ENCODE data around the gene RUNX3.

Gene RUNX3

DNA sequence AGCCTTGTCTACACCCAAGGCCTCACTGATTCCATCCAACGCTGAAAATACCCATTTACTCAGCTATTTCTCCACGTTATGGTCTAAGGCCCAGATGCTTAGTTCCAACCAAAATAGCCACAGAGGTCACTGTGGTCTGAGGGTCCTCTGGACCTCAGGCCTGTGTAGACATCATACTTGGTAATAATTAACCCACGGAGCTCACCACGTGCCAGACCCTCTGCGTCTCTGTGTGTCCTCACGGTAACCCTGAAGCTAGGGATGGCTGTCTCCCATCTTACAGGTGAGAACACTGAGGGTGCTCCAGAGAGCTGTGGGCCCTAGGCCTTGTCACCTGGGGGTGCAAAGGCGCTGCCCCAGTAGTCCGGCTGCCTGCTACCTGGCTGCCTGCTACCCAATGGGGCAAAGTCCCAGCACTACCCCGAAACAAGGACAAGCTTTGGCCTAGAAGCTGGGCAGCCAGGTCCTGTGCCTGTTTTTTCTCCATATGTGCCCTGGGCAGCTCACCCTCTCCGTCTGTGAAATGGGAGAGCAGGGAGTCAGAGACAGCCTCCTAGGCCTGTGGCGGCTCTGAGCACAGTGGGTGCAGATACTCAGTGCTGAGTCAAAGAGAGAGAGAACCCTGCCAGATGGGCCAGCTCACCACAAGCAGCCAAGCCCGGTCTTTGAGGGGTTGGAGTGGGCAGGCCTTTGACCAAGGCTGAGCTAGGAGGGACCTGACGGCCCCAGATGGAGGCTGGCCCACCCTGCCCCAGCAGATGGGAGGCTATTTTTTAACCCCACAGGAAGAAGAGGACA is 17.0 kb upstream of the RUNX3 start:
- no peak for DNase-seq (ENCODE audit: low spot score)

DNA sequence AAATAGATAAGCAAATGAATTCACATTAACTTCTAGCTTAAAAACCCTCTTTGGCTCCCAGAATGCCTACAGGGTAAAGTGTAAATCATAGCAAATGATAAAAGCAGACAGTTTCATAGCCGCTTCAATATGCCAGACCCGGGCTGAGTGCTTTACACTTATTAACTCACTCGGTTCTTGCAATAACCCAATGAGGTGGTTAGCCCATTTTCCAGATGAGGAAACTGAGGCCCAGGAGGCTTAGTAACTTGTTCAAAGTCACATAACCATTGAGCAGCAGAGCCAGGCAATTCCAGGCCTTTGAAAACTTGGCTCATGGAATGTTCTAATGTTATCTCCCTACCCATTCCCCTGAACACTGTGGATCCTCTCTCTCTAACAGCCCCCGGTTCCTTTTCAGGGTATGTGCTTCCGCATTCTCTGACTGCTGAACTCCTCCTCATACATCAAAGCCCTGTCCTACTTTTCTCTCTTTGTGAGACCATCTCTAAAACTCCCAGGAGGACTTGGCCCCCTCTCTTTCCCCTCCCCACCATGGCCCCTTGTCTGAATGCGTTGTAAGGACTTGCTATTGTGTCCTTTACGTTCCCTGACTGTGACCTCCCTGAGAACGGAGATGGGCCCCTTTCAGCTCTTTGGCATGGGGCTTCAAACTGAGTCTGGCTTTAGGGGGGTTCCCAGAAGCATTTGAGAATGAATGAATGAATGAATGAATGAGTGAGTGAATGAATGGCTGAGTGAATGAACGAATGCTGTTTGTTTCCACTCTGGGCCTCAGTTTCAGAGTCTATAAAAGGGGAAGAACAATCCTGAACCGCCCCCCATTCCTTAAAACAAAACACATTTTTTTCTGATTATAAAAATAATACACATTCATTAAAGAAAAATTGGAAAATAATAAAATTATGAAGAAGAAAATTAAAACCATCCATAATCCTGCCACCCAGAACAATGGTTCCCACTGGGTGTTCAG is 15.6 kb upstream of the RUNX3 start:
- no peak for DNase-seq (ENCODE audit: low spot score)

DNA sequence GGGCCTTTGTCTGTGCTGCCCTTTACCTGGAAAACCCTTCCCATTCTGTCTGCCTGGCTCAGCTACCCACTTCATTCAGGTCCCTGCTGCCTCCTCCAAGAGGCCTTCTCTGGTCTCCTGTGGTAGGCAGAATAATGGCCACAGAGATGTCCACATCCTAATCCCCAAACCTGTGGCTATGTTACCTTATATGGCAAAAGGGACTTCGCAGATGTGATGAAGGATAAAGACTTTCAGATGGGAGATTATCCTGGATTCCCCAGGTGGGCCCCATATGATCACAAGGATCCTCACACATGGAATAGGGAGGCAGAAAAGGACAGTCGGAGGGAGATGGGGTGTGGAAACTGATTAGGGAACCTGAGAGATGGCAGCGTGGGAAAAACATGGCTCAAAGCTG is 14.2 kb upstream of the RUNX3 start:
- no peak for DNase-seq (ENCODE audit: low spot score)

DNA sequence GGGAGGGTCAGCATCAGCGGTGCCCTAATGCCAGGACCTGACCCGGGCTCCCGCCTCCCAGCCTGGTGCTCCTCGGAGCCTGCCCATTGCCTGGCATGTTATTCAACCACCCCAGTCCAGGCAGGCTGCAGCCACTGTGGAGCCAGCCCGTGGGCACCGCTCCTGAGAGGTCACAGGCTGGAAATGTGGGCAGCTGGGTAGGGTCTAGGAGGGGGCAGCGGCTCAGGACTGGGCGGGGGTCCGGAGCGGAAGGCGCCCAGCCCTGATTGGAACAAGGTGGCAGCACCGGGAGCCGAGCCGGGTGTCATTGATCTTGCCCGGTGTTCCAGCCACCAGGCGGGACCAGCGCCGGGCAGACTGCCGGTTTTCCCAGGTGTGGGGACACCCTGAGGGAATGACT is 12.7 kb upstream of the RUNX3 start:
- no peak for DNase-seq (ENCODE audit: low spot score)

DNA sequence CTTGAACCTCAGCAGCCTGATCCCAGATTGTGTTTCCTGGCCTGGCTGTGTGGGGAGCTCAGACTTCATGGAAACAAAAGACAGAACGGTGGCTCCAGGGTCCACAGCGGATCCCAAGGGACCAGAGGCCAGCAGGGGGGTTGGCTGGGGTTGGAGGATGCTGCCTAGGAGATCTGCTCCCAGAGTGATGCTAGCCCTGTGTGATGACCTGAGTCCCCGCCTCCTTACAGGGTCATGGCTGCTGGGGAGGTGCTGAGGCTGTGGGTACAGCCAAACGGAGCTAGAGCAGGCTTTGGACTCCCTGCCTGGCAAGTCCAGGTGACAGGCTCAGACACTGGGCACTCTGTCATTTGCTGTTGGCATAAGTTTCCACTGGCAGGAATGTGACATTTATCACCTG is 11.5 kb upstream of the RUNX3 start:
- DNase-seq (ENCODE audit: low spot score), result peak; percentile 10

DNA sequence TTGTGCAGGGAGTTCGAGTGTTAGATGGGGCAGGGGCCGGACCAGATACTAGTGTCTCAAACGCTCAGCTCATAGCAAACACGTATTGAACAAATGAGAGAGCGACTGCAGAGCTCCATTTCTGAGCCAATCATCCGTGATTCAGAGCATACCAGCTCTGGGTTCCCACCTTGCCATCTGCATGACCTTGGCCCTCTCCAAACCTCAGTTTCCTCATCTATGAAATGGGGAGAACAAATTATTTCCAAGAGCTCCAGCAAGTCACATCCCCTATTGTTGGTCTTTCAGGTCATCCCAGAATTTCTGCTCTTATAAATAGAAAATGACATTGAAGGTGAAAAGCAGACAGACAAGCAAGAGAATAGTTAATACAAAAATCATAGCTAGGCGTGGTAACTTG is 10.2 kb upstream of the RUNX3 start:
- DNase-seq (ENCODE audit: low spot score), result no peak

DNA sequence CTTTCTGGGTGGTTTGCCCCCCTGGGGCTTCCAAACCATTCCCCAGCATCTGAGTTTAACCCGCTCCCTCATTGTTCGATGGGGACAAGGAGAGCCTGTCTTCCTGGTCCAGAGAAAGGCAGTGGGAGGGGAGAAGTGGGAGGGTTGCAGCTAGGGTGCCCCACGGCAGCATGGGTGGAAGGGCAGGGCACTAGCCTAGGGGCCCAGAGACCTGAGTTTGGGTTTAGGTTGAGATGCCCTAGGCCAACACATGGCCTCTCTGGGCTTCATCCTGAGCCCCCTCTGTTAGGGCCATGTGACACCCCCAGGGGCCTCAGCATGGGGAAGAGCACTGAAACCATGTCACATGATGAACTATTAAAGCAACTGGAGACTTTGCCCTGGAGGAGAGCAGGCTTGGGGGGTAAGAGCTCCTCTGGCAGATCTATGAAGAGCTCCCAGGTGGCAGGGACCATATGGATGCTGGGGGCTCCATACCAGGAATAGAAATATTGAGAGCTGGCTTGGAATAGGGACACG is 9.7 kb upstream of the RUNX3 start:
- DNase-seq (ENCODE audit: low spot score), result no peak

DNA sequence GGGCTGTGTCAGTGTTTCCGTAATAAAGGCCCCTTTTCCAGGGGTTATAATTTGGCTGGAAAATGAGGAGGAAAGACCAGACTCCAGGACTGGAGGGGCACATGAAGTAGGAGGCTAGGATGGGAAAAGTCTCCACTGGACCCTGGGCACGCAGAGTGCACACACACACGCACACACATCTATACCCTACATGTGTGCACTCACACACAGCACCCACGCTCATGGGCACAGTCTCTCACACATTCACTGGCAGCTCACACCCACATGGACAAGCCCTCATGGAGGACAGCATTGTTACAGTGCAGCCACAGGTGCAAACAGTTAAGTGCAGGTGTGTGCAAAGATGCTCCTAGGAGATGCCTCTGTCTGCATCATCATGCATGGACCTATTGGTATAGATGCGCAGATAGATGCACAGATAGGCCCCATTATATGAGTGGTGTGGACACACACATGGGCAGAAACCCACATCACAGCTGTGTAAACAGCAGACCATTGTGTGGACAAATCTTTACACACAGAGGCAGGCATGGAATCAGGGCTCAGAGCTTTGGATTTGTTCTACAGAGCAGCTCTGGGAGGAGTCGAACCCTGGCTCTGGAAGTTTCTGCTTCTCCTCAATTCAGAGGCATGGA is 9.1 kb upstream of the RUNX3 start:
- DNase-seq (ENCODE audit: low spot score), result no peak

DNA sequence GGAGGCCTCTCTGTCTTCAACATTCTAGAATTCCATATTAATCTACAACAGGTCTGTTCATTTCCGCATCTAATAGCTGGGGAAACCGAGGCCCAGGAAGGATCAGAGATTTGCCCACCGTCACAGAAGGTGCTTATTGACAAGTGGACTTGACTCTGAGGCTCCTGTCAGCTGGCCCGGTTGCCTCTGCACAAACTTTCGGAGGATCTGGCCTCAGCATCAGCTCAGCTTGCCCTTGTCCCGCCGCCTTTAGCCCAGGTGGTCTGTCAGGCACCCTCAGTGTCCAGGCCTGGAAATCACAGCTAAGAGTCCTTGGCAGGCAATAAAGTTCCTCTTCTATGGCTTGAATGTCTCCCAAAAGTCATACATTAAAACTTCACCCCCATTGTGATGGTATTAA is 8.2 kb upstream of the RUNX3 start:
- DNase-seq (ENCODE audit: low spot score), result no peak

DNA sequence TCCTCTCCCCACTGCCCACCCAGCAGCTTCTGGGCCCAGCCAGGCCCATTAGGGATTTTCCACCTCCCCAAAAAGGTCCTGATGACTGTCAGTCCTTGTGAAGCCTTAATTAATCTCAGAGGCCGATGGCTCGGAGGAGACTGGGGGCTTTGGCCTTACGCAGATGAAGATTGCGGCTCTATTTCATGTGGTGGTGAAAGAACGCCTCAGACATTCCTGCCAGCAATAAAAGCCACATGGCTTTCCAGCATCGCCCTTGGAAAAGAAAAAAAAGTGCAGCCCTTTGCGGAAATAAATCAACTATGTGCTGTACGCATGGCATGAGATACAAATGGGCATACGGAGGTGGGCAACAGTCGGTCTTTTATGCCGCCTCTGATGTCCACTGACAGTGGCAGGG is 6.6 kb upstream of the RUNX3 start:
- DNase-seq (ENCODE audit: low spot score), result no peak

DNA sequence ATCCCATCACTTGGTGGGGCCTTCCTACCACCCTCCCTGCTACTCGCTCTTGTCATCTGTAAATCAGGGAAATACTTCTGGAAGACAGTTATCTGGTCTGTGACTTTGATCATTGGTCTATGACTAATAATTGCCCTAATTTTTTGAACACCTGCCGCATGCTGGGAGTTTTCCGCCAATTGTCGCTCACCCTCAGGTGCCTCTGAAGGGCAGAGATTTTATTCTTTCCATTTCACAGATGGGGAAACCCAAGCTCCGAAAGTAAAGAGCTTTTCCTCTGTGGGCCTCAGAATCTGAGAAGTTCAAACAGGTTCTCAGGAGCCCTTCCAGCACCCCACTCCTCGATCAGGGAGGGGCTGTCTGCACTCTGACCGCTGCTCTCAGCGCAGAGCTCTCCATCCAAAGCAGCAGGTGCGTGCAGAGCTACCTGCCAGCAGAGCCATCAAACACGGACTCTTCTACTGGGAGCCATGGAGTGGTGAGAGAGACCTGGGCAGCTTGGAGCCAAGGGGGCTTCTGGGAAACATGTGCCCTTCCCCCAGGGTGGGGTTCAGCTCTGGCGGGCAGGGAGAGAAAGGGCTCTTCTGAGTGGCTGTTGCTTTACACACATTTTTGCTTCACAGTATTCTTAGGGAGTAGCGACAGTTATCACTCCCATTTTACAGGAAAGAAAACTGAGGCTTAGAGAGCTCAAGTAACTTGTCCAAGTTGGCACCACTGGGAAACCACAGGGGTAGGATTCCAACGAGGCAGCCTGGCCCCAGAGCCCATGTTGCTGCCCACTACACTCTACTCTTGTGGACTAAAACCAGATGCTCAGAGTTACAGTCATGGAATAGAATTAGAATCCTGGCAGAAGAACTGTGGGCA is 5.8 kb upstream of the RUNX3 start:
- no peak for DNase-seq (ENCODE audit: low spot score)

DNA sequence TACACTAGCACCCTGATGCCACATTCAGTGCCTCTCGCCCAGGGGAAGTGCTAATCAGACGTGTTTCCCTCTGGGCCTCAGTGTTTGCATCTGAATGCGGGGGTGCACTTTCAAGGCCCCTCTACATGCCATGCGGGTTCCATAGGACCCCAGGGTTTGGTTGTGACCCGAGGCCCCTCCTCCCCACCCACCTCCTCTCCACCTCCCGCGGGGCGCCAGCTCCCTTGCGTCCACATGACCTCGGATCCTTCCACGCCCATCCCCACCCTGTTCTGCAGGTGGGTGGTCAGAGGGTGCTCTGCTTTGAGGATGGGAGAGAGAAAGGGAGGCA is 5.1 kb upstream of the RUNX3 start:
- DNase-seq (ENCODE audit: low spot score), result no peak

DNA sequence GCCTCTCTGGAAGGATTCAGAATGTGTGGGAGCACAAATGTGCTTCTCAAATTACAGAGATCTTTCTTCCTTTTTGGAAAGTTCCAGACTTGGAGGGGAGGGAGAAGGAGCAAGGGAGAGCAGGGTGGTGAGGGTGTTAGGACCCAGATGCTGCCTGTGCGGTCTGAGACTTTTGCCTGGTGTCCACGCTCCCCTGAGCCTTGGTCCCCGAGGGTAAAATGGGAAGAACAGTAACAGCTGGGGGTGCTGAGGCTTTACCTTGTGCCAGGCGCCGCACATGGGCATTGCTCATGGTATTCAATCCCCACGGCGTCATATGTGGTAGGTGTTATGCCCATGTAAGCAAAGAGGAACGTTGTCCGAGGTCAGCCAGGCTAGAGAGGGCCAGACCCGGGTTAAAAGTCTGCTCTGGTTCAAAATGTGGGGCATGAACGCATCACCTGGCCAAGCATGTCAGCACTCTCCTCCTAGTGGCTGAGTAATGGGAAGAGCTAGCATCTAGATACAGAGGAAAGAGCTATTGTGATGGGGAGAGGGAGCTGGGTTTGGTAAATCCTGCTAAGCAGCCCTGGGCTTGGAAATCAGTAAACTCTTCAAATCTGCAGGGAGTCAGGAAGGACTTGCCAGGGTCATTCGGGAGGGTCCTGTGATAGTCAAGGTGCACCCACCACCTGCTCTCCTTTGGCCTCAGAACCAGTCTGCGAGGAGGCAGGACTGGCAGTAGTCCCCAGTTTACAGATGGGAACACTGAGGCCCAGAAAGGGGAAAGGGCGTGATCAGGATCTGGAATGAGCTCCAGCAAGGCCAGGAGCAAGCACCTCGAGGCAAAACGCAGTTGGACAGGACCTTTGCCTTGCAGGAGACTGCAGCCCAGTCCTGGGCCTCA is 4.5 kb upstream of the RUNX3 start:
- DNase-seq (ENCODE audit: low spot score), result no peak

DNA sequence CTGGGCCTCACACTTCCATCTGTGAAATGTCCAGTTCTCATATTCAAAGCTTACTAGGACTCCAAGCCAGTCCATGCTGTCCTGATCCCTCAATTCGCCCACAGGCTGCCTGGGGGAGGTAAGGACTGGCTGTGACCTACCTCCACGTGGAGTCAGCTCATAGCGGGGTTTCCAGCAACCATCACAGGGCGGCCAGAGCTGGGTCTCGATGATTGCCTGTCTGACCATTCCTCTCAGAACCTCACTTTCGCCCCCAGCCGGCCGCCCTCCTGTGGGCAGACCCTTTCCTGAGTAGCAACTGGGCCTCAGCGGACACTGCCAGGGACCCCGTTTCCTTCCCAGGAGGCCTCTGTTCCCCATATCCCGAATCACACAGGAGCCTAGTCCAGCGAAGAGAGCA is 3.4 kb upstream of the RUNX3 start:
- DNase-seq (ENCODE audit: low spot score), result no peak

DNA sequence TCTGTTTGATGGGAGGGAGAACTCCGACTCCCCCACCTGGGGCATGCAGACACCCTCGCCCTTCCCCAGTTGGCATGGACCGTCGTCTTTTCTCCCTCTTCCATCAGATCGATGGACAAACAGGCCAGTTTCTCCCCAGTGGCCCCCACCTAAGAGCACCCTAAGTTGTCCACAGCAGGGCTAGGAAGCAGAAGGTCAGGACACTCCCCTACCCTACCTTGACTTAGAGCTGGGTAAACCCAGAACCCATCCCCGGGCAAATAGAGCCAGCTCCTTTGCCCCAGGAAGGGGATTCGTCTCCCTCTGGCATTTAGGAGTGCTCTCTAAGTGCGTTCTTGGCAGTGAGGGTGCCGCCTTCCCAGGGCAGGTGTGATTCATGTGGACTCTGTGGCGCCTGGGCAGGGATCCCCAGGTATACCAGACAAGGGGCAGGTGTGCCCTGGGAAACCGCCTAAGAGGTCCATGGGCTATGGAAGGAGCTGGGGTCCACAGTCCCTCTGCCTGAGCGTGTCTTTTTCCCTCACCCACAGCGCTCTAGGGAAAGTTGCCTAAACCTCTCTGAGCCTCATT is 2.7 kb upstream of the RUNX3 start:
- DNase-seq (ENCODE audit: low spot score), result no peak

DNA sequence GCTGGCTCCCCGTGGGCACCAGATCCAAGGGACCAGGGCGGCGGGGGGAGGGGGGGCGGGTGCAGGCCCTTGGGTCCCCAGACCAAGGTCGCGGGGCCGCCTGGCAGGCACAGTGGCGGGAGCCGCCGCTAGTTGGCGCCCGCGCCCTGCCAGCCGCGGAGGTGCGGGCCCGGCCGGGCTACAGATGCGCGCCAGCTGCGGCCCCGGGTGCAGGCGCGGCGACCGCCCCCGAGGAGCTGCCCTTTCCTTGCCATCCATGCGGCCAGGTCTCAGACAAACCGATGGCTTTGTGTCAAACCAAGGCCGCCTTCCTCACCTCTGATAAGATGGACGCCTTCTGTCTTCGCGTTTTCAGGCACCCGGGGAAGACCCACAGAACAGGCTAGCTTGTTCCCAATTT is 2.2 kb upstream of the RUNX3 start:
- DNase-seq (ENCODE audit: low spot score), result no peak

DNA sequence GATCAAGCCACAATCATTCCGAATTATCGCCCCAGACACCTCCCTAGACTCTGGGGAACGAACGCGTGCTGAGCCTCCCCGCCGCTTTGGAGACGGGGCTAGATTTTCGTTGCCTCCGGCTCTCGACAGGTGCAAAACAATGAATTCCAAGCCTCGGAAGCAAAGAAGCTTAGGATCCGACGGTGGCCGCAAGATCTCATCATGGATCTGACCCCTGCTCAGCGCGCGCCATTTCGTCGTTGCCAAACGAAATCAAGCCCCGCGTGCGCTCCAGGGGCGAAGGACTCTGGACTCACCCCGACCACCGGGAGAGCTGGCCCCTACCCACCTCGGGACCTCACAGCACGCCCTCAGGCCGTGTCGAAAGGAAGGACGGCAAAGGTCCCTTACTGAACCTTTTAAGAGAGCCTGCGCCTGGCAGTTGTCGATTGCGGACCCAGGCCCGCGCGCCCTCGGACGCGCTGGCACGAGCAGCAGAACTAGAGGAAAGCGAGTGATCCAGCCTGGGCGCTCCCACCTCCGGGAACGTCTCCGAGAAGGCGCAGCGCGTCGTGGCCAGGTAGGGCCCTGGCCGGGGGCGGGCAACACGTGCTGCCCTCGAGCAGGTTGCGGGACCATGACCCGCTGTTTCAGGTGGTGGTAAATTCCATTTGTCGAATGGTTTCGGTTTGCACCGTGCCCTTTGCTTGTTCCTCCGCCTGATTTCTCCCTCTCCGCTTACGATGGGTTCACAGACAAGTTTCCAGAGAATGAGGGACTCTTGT is 1.6 kb upstream of the RUNX3 start:
- no peak for DNase-seq (ENCODE audit: low spot score)

DNA sequence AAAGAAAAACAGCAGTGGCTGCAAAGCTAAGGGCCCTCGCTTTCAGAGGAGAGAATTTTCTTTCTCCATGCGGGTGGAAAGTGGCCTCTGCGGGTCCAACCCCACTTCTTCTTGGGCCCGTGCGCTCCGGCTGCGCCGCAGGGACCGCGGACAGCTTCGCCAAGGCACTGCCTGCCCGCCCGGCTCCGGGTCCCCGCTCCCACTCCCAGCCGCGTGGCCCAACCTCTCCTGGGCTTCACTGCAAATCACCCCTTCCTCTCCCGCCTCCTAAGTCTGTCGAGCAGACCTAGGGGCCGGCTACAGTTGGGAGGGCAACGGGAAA is 1.0 kb upstream of the RUNX3 start:
- DNase-seq (ENCODE audit: low spot score), result no peak

Data from SK-N-DZ (cell line).